HG03095 (cell line): Measurements from ENCODE around the gene RYR2.
"Not testable (repeated sequence)": the region's sequence is repeated elsewhere in the genome, so short reads cannot be mapped to it uniquely, and the experiment has no call there.

ENCODE experiments used
- ATAC-seq: cut with Tn5 transposase; IDR thresholded peaks from one replicate; pipeline ENCODE4 v1.9.1; 2021; ENCODE audit warnings: moderate library complexity; ENCODE audit not compliant: unreplicated experiment

Gene RYR2

GRCh38 chr1:237244778-237245177 is 202.8 kb downstream of the RYR2 start:
- no peak for ATAC-seq

GRCh38 chr1:237247442-237247841 is 205.5 kb downstream of the RYR2 start:
- ATAC-seq, result no peak

GRCh38 chr1:237249120-237249519 is 207.1 kb downstream of the RYR2 start:
- ATAC-seq, result no peak

- ATAC-seq, result no peak
Observed at GRCh38 chr1:237250055-237250454, 208.1 kb downstream of the RYR2 start.

GRCh38 chr1:237255071-237255470 is 213.1 kb downstream of the RYR2 start:
- ATAC-seq, result no peak

GRCh38 chr1:237258871-237259270 is 216.9 kb downstream of the RYR2 start:
- ATAC-seq, result no peak

- no peak for ATAC-seq
Observed at GRCh38 chr1:237261198-237261597, 219.2 kb downstream of the RYR2 start.

- no peak for ATAC-seq
Observed at GRCh38 chr1:237267743-237268142, 225.8 kb downstream of the RYR2 start.

- no peak for ATAC-seq
Observed at GRCh38 chr1:237269938-237270337, 228.0 kb downstream of the RYR2 start.

GRCh38 chr1:237270353-237270752 is 228.4 kb downstream of the RYR2 start:
- no peak for ATAC-seq

- ATAC-seq, result not testable (repeated sequence)
Observed at GRCh38 chr1:237277994-237278393, 236.0 kb downstream of the RYR2 start.

GRCh38 chr1:237279629-237280028 is 237.6 kb downstream of the RYR2 start:
- no peak for ATAC-seq

GRCh38 chr1:237281481-237281880 is 239.5 kb downstream of the RYR2 start:
- ATAC-seq, result no peak

GRCh38 chr1:237282208-237282783 is 240.3 kb downstream of the RYR2 start:
- no peak for ATAC-seq

- ATAC-seq, result no peak
Observed at GRCh38 chr1:237287876-237288521, 246.0 kb downstream of the RYR2 start.

GRCh38 chr1:237293804-237294203 is 251.8 kb downstream of the RYR2 start:
- no peak for ATAC-seq

GRCh38 chr1:237296861-237297260 is 254.9 kb downstream of the RYR2 start:
- ATAC-seq, result no peak

- no peak for ATAC-seq
Observed at GRCh38 chr1:237300642-237301041, 258.7 kb downstream of the RYR2 start.

GRCh38 chr1:237303929-237304328 is 261.9 kb downstream of the RYR2 start:
- ATAC-seq, result no peak

GRCh38 chr1:237306726-237307125 is 264.7 kb downstream of the RYR2 start:
- ATAC-seq, result no peak

- no peak for ATAC-seq
Observed at GRCh38 chr1:237309595-237310118, 267.7 kb downstream of the RYR2 start.

- no peak for ATAC-seq
Observed at GRCh38 chr1:237316352-237316751, 274.4 kb downstream of the RYR2 start.

- ATAC-seq, result no peak
Observed at GRCh38 chr1:237318748-237319147, 276.8 kb downstream of the RYR2 start.
